Medulla oblongata (tissue), 1 donor: ENCODE results near the gene ZNRF2.
"Not testable (repeated sequence)": the region's sequence is repeated elsewhere in the genome, so short reads cannot be mapped to it uniquely, and the experiment has no call there.

Experiments
- DNase-seq: peaks from one replicate; pipeline ENCODE4 v3.0.0-alpha.2; 2015; ENCODE audit errors: extremely low spot score

Gene ZNRF2

GRCh38 chr7:30287625-30288024, 3.2 kb downstream of the ZNRF2 start:
- not testable (repeated sequence) for DNase-seq

- not testable (repeated sequence) for DNase-seq
These were observed 5.2 kb downstream of the ZNRF2 start for GRCh38 chr7:30289634-30290033.

GRCh38 chr7:30290317-30290716, 5.9 kb downstream of the ZNRF2 start:
- not testable (repeated sequence) for DNase-seq

- DNase-seq, result not testable (repeated sequence)
These were observed 8.1 kb downstream of the ZNRF2 start for GRCh38 chr7:30292416-30293038.

GRCh38 chr7:30296304-30296703, 11.9 kb downstream of the ZNRF2 start:
- DNase-seq, result not testable (repeated sequence)

- DNase-seq, result not testable (repeated sequence)
These were observed 13.1 kb downstream of the ZNRF2 start for GRCh38 chr7:30297499-30297898.

GRCh38 chr7:30298409-30298808, 14.0 kb downstream of the ZNRF2 start:
- DNase-seq, result not testable (repeated sequence)

- DNase-seq, result no peak
These were observed 17.4 kb downstream of the ZNRF2 start for GRCh38 chr7:30301751-30302150.

- DNase-seq, result no peak
These were observed 18.4 kb downstream of the ZNRF2 start for GRCh38 chr7:30302656-30303311.

- DNase-seq, result no peak
These were observed 19.1 kb downstream of the ZNRF2 start for GRCh38 chr7:30303312-30304039.

- DNase-seq, result no peak
These were observed 19.9 kb downstream of the ZNRF2 start for GRCh38 chr7:30304177-30304884.

GRCh38 chr7:30306976-30307375, 22.6 kb downstream of the ZNRF2 start:
- DNase-seq, result no peak

GRCh38 chr7:30308389-30308788, 24.0 kb downstream of the ZNRF2 start:
- DNase-seq, result no peak

- no peak for DNase-seq
These were observed 24.9 kb downstream of the ZNRF2 start for GRCh38 chr7:30309302-30309701.

GRCh38 chr7:30309842-30310435, 25.5 kb downstream of the ZNRF2 start:
- DNase-seq, result no peak

GRCh38 chr7:30310674-30311362, 26.4 kb downstream of the ZNRF2 start:
- DNase-seq, result no peak

GRCh38 chr7:30312178-30312577, 27.8 kb downstream of the ZNRF2 start:
- DNase-seq, result no peak

- DNase-seq, result no peak
These were observed 29.0 kb downstream of the ZNRF2 start for GRCh38 chr7:30313348-30313747.

GRCh38 chr7:30313793-30314192, 29.4 kb downstream of the ZNRF2 start:
- DNase-seq, result no peak

GRCh38 chr7:30315589-30315988, 31.2 kb downstream of the ZNRF2 start:
- DNase-seq, result no peak

GRCh38 chr7:30320392-30320791, 36.0 kb downstream of the ZNRF2 start:
- no peak for DNase-seq
